ENCODE results near the gene HADHA.

GRCh38 chr2:26169226-26169625, 75.2 kb downstream of the HADHA start:
- TF ChIP-seq, protein P1, sequence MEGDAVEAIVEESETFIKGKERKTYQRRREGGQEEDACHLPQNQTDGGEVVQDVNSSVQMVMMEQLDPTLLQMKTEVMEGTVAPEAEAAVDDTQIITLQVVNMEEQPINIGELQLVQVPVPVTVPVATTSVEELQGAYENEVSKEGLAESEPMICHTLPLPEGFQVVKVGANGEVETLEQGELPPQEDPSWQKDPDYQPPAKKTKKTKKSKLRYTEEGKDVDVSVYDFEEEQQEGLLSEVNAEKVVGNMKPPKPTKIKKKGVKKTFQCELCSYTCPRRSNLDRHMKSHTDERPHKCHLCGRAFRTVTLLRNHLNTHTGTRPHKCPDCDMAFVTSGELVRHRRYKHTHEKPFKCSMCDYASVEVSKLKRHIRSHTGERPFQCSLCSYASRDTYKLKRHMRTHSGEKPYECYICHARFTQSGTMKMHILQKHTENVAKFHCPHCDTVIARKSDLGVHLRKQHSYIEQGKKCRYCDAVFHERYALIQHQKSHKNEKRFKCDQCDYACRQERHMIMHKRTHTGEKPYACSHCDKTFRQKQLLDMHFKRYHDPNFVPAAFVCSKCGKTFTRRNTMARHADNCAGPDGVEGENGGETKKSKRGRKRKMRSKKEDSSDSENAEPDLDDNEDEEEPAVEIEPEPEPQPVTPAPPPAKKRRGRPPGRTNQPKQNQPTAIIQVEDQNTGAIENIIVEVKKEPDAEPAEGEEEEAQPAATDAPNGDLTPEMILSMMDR (IDR thresholded peaks at IDR 0.05), result no peak
- no peak for TF ChIP-seq EZH2phosphoT487 (IDR thresholded peaks at IDR 0.05)
